NB4 (cell line): ENCODE data around the gene THRA.

Experiments used
- POLR2A ChIP-seq: IDR thresholded peaks from 2 replicates; pipeline ENCODE4 v1.6.1; 2011; ENCODE audit warnings: mild to moderate bottlenecking; ENCODE audit not compliant: insufficient read length; ENCODE audit errors: extremely low read depth
- TF ChIP-seq, protein P1 (sequence below): IDR thresholded peaks from one replicate; pipeline ENCODE4 v1.5.1; 2012; ENCODE audit warnings: low read depth, low read length

DNA sequence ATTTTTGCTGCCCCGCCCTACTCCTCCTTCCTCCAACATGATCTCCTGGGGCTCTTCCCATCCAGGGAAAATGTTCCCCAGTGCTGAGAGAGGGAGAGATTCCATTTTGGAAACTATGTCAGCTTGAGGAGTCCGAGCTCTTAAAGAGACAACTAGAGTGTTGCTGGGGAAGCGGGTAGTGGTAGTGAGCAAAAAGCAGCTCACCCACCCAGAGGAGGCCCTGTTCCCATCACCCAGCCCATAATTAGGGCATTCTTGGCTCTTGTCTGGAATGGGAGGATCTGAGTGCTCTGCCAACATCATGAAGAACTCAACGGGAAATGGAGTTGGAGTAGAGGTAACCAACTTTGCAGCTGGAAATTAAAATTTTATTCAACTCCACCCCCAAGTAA is 49.9 kb downstream of the THRA start:
- TF ChIP-seq, protein P1, sequence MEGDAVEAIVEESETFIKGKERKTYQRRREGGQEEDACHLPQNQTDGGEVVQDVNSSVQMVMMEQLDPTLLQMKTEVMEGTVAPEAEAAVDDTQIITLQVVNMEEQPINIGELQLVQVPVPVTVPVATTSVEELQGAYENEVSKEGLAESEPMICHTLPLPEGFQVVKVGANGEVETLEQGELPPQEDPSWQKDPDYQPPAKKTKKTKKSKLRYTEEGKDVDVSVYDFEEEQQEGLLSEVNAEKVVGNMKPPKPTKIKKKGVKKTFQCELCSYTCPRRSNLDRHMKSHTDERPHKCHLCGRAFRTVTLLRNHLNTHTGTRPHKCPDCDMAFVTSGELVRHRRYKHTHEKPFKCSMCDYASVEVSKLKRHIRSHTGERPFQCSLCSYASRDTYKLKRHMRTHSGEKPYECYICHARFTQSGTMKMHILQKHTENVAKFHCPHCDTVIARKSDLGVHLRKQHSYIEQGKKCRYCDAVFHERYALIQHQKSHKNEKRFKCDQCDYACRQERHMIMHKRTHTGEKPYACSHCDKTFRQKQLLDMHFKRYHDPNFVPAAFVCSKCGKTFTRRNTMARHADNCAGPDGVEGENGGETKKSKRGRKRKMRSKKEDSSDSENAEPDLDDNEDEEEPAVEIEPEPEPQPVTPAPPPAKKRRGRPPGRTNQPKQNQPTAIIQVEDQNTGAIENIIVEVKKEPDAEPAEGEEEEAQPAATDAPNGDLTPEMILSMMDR: no peak
- no peak for TF ChIP-seq POLR2A
